Adrenal gland (tissue), 5 donors: Measurements from ENCODE around the gene RNF43.

Experiments used
- CTCF ChIP-seq, 6 experiments: fragments of 450-650 bp in 4 of 6; fragments of 200-600 bp in 2 of 6; sonication (generic) in 1 of 6; IDR thresholded peaks; 1 replicate in 5 of 6; 2 replicates in 1 of 6; pipeline versions ENCODE4 v1.5.1 to v1.8.0; 2016 to 2021; ENCODE audit warnings: antibody characterized with exemption in 6 of 6, mild to moderate bottlenecking in 2 of 6, moderate library complexity in 1 of 6
- POLR2A ChIP-seq, 2 donors: fragments of 450-650 bp; IDR thresholded peaks; one replicate each; pipeline ENCODE4 v1.6.1; 2017; ENCODE audit warnings: antibody characterized with exemption in 2 of 2, mild to moderate bottlenecking in 2 of 2, moderate library complexity in 1 of 2
- donor health status: DM: no; HTN: no; CAD: no.

- no peak for TF ChIP-seq CTCF (IDR thresholded peaks at IDR 0.05)
- TF ChIP-seq POLR2A (IDR thresholded peaks at IDR 0.05) = no peak
Measured at GRCh38 chr17:58377661-58378060, 39.7 kb downstream of the RNF43 start.
